Measurements from ENCODE around the gene OR52B2.

Gene OR52B2

DNA sequence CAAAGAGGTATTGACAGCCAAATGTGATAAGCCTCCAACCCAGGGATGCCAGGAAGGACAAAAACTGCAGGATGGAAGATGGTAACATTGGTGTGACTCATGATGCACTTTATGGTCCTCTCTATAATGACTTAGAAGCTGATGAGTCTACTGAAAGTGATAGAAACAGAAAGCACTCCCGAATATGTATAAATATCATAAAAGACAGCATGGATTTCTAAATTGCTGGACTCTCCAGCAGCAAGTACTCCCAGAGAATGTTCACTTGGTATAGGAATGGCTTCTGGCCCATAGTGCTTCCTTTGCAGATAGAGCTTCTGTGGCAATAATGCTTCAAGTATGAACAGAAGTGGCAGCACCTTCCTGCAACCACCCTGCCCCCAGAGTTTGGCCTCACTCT is at the start of gene OR52B2:
Gene OR52B2, minus strand, starts transcription at position 101 of the 400 bp plus-strand sequence. Its CDS starts 0 bp downstream, at position 101.
- no peak within 1 kb of the TSS for H3K4me3 ChIP-seq (ENCODE audit: low read depth, low read length)
- H3K9me3 ChIP-seq (ENCODE audit: control insufficient read depth, insufficient read depth, low read depth, low read length), result peaks cover 2% of the 10 kb centered on the region; the same call in 1 of the 2 replicates
- no peak within 1 kb of the TSS for H3K9ac ChIP-seq (ENCODE audit: low read length)
- H3K27me3 ChIP-seq (ENCODE audit: control insufficient read depth, insufficient read depth, low read length), result no peaks in the 10 kb centered on the region
- no peaks in the 10 kb centered on the region for H3K4me1 ChIP-seq (ENCODE audit: control insufficient read depth, insufficient read depth, low read length)
- H3K27ac ChIP-seq (ENCODE audit: low read depth, low read length), result no peak within 1 kb of the TSS
- no peaks in the 10 kb centered on the region for H3K36me3 ChIP-seq (ENCODE audit: control insufficient read depth, insufficient read depth, low read length)

DNA sequence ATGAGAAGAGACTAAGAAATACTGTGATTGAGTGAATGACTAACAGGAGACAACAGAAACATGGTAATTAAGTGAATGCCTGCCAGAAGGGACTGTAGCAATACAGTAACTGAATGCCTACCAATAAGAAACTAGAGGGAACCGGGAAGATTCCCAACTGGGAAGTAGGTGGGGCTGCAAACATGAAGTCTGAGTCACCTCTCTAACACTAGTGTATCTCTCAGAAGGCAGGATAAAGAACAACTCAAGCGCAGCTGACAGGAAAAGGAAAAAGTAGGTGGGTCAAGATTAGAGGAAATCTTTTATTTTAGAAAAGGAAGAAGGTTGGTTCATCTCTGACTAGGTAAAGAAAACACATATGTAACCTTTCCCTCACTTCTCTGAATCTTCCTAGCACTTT is 49.2 kb upstream of the OR52B2 start:
- Histone ChIP-seq H3K9ac (ENCODE audit: low read length) (no peak overlapping the region), H3K9me3 (ENCODE audit: control insufficient read depth, insufficient read depth, low read depth, low read length) (no peaks in the 10 kb centered on the region), H3K4me1 (ENCODE audit: control insufficient read depth, insufficient read depth, low read length) (no peaks in the 10 kb centered on the region; the same call in 1 of the 2 replicates), H3K4me3 (ENCODE audit: low read depth, low read length) (no peak overlapping the region), H3K27ac (ENCODE audit: low read depth, low read length) (no peak overlapping the region), H3K36me3 (ENCODE audit: control insufficient read depth, insufficient read depth, low read length) (peaks cover 85% of the 10 kb centered on the region), H3K27me3 (ENCODE audit: control insufficient read depth, insufficient read depth, low read length) (no peaks in the 10 kb centered on the region)

DNA sequence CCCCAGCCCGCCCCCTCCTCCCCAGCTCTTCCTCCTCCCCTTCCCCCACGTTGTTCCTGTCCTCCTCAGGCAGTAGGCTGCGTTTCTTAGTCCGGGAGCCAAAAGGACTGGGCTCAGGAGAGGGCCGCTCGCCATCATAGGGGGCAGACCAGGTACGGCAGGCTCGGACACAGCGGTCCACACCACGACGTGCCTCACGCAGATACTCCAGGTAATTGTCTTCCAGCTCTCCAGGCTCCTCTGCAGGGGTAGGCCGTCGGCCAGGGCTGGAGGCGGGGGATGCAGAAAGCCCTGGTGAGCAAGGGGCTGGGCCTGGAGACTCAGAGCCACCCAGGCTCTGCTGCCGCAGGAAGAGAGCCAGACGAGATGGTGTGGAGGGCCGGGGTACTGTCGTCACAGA is 47.6 kb upstream of the OR52B2 start:
- H3K4me3 ChIP-seq (ENCODE audit: low read depth, low read length), result no peak overlapping the region
- no peaks in the 10 kb centered on the region; the same call in 1 of the 2 replicates for H3K4me1 ChIP-seq (ENCODE audit: control insufficient read depth, insufficient read depth, low read length)
- no peak overlapping the region for H3K27ac ChIP-seq (ENCODE audit: low read depth, low read length)
- peaks cover 85% of the 10 kb centered on the region for H3K36me3 ChIP-seq (ENCODE audit: control insufficient read depth, insufficient read depth, low read length)
- no peaks in the 10 kb centered on the region for H3K9me3 ChIP-seq (ENCODE audit: control insufficient read depth, insufficient read depth, low read depth, low read length)
- H3K9ac ChIP-seq (ENCODE audit: low read length), result no peak overlapping the region
- H3K27me3 ChIP-seq (ENCODE audit: control insufficient read depth, insufficient read depth, low read length), result no peaks in the 10 kb centered on the region

DNA sequence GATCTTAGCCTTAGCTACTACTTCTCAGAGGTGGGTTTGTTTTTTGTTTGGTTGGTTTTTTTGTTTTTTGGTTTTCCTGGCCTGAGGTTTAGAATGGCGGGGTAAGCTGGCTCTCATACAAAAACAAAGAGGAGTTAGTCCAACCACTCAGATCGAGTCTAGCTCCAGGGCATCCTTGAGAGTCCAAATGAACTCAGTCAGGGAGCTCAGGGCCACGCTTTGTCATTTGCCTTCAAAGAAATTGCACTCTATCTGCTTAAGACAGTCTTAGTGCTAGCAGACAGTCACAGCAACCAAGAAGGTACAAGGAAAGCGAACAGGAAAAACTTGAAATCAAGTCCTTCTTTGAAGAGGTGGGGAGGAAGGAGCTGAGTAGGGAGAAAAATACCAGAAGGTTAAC is 46.4 kb upstream of the OR52B2 start:
- Histone ChIP-seq H3K27me3 (ENCODE audit: control insufficient read depth, insufficient read depth, low read length) (no peaks in the 10 kb centered on the region), H3K9me3 (ENCODE audit: control insufficient read depth, insufficient read depth, low read depth, low read length) (no peaks in the 10 kb centered on the region), H3K4me1 (ENCODE audit: control insufficient read depth, insufficient read depth, low read length) (no peaks in the 10 kb centered on the region; the same call in 1 of the 2 replicates), H3K4me3 (ENCODE audit: low read depth, low read length) (no peak overlapping the region), H3K9ac (ENCODE audit: low read length) (no peak overlapping the region), H3K36me3 (ENCODE audit: control insufficient read depth, insufficient read depth, low read length) (peaks cover 85% of the 10 kb centered on the region), H3K27ac (ENCODE audit: low read depth, low read length) (no peak overlapping the region)

DNA sequence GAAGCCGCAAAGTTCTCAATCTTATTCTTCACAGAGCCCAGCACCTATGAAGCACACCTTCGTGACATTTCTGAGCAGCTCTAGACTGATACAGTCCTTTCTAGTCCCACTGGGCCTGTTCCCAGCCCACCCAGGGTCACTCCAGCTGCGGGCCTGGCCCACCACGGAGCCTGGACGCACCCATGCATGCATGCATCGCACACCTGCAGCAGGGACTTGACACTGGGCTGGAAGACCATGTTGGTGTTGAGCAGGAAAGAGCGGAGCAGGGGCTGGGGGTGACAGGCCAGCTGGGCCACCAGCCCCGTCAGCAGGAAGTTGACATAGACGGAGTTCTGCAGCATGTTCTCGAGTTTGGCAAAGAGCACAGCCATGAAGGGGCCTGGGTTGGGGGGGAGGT is 44.4 kb upstream of the OR52B2 start:
- no peaks in the 10 kb centered on the region; the same call in 1 of the 2 replicates for H3K4me1 ChIP-seq (ENCODE audit: control insufficient read depth, insufficient read depth, low read length)
- H3K9me3 ChIP-seq (ENCODE audit: control insufficient read depth, insufficient read depth, low read depth, low read length), result no peaks in the 10 kb centered on the region
- H3K36me3 ChIP-seq (ENCODE audit: control insufficient read depth, insufficient read depth, low read length), result peaks cover 92% of the 10 kb centered on the region
- no peak overlapping the region for H3K27ac ChIP-seq (ENCODE audit: low read depth, low read length)
- H3K27me3 ChIP-seq (ENCODE audit: control insufficient read depth, insufficient read depth, low read length), result no peaks in the 10 kb centered on the region
- no peak overlapping the region for H3K9ac ChIP-seq (ENCODE audit: low read length)
- H3K4me3 ChIP-seq (ENCODE audit: low read depth, low read length), result no peak overlapping the region

DNA sequence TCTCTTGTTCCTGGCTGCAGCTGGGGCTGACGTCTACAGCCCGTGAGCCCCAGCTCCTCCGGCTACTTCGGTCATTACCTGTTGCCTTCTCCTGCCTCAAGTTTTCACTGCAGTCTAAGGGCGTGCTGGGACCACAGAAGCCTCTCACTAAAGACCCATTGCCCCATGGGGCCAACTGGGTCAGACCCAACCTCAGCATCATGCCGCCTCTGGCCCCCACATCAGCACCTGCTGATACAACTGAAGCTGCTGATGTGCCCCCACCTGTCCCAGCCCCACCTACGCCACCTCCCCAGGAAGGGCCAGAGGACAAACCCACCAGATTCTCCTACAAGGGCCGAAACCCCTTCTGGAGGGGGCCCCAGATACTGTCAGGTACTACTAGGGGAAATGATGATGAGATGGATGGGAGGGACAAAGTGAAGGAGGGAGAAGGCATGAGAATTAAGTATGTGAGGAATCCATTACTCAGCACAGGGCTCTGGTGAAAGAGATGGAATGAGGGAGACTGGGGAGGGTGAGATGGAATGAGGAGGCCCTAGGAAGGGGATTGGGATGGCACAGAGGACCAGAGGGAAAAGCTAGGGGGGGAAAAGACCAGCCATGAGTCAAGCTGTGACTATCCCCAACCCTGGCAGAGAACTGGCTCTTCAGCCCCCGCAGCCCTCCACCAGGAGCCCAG is 40.3 kb upstream of the OR52B2 start:
- H3K27me3 ChIP-seq (ENCODE audit: control insufficient read depth, insufficient read depth, low read length), result no peaks in the 10 kb centered on the region
- H3K4me3 ChIP-seq (ENCODE audit: low read depth, low read length), result no peak overlapping the region
- H3K9ac ChIP-seq (ENCODE audit: low read length), result no peak overlapping the region
- H3K27ac ChIP-seq (ENCODE audit: low read depth, low read length), result no peak overlapping the region
- no peaks in the 10 kb centered on the region for H3K4me1 ChIP-seq (ENCODE audit: control insufficient read depth, insufficient read depth, low read length)
- H3K36me3 ChIP-seq (ENCODE audit: control insufficient read depth, insufficient read depth, low read length), result peaks cover 70% of the 10 kb centered on the region
- H3K9me3 ChIP-seq (ENCODE audit: control insufficient read depth, insufficient read depth, low read depth, low read length), result no peaks in the 10 kb centered on the region

DNA sequence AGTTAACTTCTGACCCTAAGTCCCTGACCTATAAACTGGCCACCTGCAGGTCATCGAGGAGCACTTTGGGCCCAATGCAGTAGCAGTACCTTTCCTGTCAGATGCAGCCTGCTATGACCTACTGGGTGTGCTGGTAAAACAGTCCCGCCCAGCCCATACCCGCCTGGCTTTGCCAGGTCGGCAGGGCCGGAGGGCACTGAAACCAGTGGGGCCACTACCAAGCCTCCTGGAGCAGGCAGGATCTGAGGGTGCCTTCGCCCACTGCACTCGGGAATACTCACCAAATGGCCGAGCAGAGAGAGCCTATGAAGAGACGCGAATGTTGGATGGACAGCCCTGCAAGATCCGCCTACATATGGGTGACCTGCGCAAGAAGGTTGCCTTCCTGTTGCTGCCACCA is 39.7 kb upstream of the OR52B2 start:
- Histone ChIP-seq H3K27me3 (ENCODE audit: control insufficient read depth, insufficient read depth, low read length) (no peaks in the 10 kb centered on the region), H3K36me3 (ENCODE audit: control insufficient read depth, insufficient read depth, low read length) (peaks cover 69% of the 10 kb centered on the region), H3K9me3 (ENCODE audit: control insufficient read depth, insufficient read depth, low read depth, low read length) (no peaks in the 10 kb centered on the region), H3K4me1 (ENCODE audit: control insufficient read depth, insufficient read depth, low read length) (no peaks in the 10 kb centered on the region), H3K4me3 (ENCODE audit: low read depth, low read length) (no peak overlapping the region), H3K9ac (ENCODE audit: low read length) (no peak overlapping the region), H3K27ac (ENCODE audit: low read depth, low read length) (no peak overlapping the region)

DNA sequence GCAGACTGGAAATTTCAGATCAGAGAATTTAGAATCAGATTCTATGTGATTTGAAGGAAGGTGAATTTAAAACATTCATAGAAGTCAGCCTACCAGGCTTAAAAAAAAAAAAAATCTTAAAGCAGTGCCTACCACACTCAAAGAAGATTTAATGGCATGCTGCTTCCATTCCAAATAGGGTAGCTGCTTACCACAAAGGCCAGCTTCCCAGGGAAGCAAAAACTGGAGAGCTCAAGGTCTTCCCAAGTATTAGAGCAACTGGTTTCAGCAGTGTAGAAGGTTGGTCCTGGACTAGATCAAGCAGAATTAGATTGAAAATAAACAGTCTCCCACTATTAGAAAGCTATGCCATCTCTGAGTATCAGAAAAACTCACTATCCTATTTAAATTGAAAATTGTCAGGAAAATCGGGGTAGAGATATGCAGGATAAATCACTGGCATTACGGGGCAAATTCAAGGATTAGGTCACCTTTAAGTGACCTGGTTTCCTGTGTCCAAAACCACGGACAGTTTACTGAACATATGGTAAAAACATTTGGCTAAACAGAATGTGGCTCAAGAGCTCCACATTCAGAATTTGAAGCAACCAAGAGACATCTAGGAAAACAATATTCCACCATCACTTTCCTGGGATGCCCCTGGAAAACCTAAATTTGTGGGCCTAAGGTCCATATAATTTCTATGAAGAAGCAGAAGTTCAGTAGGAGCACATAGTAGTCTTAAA is 36.5 kb upstream of the OR52B2 start:
- Histone ChIP-seq H3K27ac (ENCODE audit: low read depth, low read length) (no peak overlapping the region), H3K4me3 (ENCODE audit: low read depth, low read length) (no peak overlapping the region), H3K9ac (ENCODE audit: low read length) (no peak overlapping the region), H3K27me3 (ENCODE audit: control insufficient read depth, insufficient read depth, low read length) (no peaks in the 10 kb centered on the region), H3K4me1 (ENCODE audit: control insufficient read depth, insufficient read depth, low read length) (no peaks in the 10 kb centered on the region), H3K9me3 (ENCODE audit: control insufficient read depth, insufficient read depth, low read depth, low read length) (no peaks in the 10 kb centered on the region), H3K36me3 (ENCODE audit: control insufficient read depth, insufficient read depth, low read length) (peaks cover 37% of the 10 kb centered on the region)

DNA sequence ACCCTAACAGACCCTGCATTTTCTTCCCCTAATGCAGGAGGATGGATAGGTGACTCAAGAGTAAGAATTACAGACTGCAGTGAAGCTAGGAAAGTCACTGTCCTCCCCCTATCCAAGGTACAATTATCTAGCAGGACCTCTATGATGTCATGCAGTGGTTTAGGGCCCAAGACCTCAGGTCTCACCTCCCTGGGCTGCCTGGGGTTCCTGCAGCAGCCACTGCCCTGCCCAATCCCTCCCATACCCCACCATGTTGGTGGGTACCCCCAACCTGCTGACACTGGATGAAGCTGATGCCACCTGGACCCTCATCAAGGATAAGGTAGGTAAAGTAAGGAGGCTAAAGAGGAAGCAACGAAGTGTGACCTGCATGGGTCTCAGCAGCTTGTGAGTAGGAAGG is 35.2 kb upstream of the OR52B2 start, which contains the start of gene C11orf42:
Gene C11orf42, plus strand, starts transcription at position 192 of the 400 bp plus-strand sequence. Its CDS starts 59 bp downstream, at position 251.
- no peaks in the 10 kb centered on the region for H3K27me3 ChIP-seq (ENCODE audit: control insufficient read depth, insufficient read depth, low read length)
- no peaks in the 10 kb centered on the region for H3K9me3 ChIP-seq (ENCODE audit: control insufficient read depth, insufficient read depth, low read depth, low read length)
- peaks cover 24% of the 10 kb centered on the region for H3K36me3 ChIP-seq (ENCODE audit: control insufficient read depth, insufficient read depth, low read length)
- H3K4me3 ChIP-seq (ENCODE audit: low read depth, low read length), result no peak within 1 kb of the TSS
- H3K9ac ChIP-seq (ENCODE audit: low read length), result no peak within 1 kb of the TSS
- no peak within 1 kb of the TSS for H3K27ac ChIP-seq (ENCODE audit: low read depth, low read length)
- no peaks in the 10 kb centered on the region; the same call in 1 of the 2 replicates for H3K4me1 ChIP-seq (ENCODE audit: control insufficient read depth, insufficient read depth, low read length)

DNA sequence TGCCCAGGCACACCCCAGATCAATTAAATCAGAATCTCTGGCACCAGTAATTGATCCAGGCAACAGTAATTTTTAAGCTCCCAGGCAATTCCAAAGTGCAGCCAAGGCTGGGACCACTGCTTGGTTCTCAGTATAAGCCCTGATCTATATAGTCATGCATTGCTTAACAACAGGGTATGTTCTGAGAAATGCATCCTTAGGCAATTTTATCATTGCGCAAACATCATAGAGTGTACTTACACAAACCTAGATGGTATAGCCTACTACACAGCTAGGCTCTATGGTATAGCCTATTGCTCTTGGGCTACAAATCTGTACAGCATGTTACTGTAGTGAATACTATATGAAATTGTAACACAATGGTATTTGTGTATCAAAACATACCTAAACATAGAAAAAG is 34.6 kb upstream of the OR52B2 start:
- H3K4me1 ChIP-seq (ENCODE audit: control insufficient read depth, insufficient read depth, low read length), result no peaks in the 10 kb centered on the region; the same call in 1 of the 2 replicates
- no peaks in the 10 kb centered on the region for H3K9me3 ChIP-seq (ENCODE audit: control insufficient read depth, insufficient read depth, low read depth, low read length)
- no peak overlapping the region for H3K9ac ChIP-seq (ENCODE audit: low read length)
- H3K36me3 ChIP-seq (ENCODE audit: control insufficient read depth, insufficient read depth, low read length), result peaks cover 18% of the 10 kb centered on the region
- no peak overlapping the region for H3K4me3 ChIP-seq (ENCODE audit: low read depth, low read length)
- H3K27me3 ChIP-seq (ENCODE audit: control insufficient read depth, insufficient read depth, low read length), result no peaks in the 10 kb centered on the region
- no peak overlapping the region for H3K27ac ChIP-seq (ENCODE audit: low read depth, low read length)

DNA sequence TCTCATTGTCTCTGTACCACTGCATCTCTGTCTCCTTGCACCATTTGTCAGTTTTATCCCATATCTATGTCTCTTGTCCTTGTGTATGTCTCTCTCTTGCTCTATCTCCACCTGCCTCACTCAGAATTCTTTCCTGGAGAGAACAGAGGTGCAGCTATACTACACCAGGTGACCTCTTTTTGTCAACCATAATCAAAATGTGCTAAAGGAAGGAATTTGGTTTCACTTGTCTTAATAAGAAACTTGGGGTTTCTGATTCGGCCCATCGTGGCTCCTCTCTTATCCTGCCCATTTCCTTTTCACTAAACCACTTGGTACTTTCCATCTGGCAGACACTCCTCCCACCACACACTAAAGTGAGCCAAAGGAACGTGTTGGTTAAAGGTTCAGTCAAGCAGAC is 33.2 kb upstream of the OR52B2 start:
- H3K4me3 ChIP-seq (ENCODE audit: low read depth, low read length), result no peak overlapping the region
- H3K9ac ChIP-seq (ENCODE audit: low read length), result no peak overlapping the region
- peaks cover 15% of the 10 kb centered on the region for H3K36me3 ChIP-seq (ENCODE audit: control insufficient read depth, insufficient read depth, low read length)
- no peaks in the 10 kb centered on the region for H3K27me3 ChIP-seq (ENCODE audit: control insufficient read depth, insufficient read depth, low read length)
- H3K9me3 ChIP-seq (ENCODE audit: control insufficient read depth, insufficient read depth, low read depth, low read length), result no peaks in the 10 kb centered on the region
- no peaks in the 10 kb centered on the region; the same call in 1 of the 2 replicates for H3K4me1 ChIP-seq (ENCODE audit: control insufficient read depth, insufficient read depth, low read length)
- no peak overlapping the region for H3K27ac ChIP-seq (ENCODE audit: low read depth, low read length)

Data from HUES6 (cell line).